ENCODE results near the gene NRXN3.
"Not testable (repeated sequence)": the region's sequence is repeated elsewhere in the genome, so short reads cannot be mapped to it uniquely, and the experiment has no call there.

The NRXN3 gene

DNA sequence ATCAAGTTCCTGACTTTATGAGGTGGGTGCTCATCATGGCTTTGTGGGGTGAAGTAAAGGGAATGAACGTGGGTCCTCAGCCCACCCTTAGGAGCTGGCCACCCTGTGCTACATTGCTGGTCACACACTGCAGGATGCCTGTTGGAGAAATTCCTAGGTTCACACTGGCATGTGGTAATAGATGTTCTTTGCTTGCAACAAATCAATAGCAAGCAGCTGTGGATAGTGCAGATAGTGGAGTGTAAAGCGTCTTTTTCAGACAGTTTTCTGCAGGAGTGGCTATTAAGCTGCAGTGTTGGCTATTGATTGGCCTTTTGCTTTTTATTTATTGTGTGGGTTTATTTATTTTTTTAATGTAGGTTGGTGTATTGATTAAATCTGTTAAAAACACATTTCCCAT lies 822.7 kb downstream of the NRXN3 start:
- no peak for DNase-seq (ENCODE audit: low read depth in 3 of 3)

DNA sequence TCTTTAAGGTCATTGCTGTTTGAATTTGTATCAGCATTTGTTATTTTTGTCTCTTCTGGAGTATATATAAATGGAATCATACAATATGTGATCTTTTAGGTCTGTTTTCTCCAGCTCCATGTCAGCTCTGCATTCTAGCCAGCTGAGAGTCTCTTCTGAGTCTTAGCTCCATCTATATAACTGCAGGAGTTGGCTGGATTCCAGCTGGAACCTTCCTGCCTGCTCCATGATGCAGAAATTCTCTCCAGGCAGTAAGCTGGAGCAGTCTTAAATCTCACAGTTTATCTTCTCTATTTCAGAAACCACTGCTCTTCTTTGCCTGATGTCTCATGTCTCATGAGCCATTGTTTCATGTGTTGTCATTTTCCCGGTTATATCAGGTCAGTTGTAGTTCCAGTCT lies 827.6 kb downstream of the NRXN3 start:
- no peak for DNase-seq (ENCODE audit: low read depth in 3 of 3)

DNA sequence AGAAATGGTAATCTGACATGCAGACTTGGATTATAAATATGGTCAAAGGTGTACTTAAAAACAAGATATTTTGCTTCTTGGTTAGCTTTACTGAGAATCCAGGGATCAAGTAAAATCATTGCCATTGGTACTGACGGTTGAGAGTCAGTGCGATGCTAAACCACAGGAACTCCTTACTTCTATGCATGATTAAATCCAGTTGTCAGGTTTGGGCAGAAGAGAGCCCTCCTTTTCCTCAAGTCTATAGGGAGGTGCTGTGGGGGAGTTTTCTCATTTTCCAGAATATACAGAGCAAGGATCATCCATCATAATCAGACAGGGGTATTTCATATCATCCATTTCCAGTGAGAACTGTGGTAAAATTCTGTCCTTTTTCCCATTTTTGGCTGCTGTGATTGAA lies 839.1 kb downstream of the NRXN3 start:
- DNase-seq (ENCODE audit: low read depth in 3 of 3): no peak

DNA sequence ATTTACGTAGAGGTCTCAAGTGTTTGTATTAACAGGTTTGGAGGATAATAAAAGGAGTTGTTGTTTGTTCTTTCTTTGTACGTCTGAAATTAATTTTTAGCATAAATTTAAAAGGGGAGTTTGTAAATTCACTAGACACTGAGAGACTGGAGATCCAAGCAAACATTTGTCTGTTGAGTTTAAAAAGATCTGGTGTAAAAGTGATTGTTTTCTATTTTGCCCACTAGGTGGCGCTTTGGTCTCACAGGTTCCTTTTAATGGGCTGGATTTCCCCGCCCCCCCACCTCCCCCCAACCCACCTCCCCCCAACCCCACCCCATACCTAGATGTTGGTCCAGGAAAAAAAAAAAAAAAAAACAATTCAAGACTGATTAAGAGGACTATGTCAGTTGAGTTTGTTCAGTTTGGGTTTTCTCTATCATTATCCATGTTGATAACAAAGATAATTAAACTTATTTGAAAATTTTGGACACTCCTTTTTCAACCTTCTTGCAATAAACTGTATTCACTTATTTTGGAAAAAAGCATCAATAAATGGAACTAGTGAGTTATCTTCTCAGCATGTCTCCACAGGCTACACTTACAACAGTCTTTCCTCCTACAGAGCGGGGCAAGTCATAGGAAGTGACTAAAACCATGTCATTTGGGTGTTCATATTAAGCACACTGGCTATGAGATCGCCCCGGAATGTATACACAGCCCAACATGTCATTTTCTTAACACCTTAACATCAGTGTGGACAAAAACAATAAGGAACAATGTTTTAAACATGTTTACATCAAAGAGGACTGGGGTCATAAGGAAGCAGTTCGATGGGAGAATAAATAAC lies 841.1 kb downstream of the NRXN3 start:
- DNase-seq (ENCODE audit: low read depth in 3 of 3): no peak

DNA sequence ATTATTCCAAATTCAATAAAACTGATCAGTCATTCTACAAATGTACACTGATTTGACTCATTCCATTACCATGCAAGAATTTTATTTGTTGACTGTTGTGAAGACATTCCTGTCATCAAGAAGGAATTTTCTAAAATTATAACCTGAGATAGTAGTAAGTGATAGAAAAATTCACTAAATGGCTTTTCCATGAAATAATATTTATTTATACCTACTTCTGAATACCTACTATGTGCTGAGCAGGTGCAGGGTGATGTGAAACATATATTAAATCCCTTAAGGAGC lies 841.7 kb downstream of the NRXN3 start:
- DNase-seq (ENCODE audit: low read depth in 3 of 3): no peak

DNA sequence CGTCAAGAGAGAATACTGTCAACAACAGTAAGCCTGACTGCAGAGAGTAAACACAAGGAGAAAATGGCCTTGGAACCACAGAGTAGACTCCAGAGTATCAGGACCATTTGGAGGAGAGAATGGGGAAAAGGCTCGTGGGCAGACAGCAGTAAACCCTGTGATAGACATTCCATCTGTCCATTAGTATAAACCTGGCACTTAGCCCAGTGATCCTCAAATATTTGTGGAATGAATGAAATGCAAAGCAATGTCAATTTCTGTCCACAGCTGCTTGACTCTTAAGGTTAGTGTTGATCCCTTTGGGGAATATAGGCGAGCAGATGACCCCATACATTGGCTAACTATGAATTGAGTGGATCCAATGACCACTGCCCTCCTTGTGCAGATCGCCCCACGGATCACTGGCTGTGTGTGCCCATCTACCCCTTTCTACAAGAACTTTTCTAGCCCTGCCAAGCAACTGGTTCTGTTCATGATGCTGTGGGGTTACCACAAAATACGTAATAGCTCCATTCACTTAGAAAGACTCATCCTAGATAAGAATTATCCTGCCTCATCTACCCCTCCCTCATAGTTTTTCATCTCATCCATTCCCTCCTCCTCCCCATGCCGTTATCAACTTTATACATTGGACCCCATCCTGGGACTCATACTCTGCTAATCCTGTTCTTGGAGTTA lies 846.8 kb downstream of the NRXN3 start:
- no peak for DNase-seq (ENCODE audit: low read depth in 3 of 3)

DNA sequence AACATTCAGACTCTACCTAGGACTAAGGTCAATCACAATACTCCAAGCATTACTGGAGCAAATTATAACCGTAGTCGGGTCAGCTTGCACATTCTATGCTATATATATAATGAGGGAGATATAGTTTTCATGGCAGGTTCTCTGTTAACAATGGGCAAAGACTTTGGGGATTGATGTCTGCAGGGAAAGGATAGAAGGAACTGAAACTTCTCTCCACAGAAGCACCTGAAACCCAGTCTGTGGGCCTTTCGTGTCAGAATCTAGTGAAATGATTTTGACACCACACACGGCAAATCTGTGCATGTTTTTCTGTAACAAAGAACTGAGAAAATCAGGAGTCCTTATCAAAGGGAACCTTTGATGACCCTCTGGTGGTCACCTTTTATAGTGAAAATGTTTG lies 847.4 kb downstream of the NRXN3 start:
- DNase-seq (ENCODE audit: low read depth in 3 of 3): no peak

DNA sequence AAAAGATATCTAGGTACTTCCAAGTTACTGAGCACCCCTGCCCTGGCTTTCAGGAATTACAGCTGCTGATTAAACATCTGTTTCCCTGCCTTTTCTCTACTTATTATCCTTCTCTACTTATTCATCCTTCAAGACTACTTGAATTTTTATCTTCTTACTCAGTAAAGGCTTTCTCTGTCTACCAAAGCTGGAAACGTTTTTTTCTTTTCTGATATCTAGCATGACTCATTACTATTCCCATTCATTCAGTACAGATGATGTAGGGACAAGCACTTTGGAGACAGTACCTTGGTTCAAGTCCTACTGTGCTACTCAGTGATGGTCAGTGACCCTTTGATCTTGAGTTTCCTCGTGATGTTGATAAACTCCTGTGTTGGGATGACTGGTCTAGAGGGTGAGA lies 848.7 kb downstream of the NRXN3 start:
- DNase-seq (ENCODE audit: low read depth in 3 of 3): no peak

DNA sequence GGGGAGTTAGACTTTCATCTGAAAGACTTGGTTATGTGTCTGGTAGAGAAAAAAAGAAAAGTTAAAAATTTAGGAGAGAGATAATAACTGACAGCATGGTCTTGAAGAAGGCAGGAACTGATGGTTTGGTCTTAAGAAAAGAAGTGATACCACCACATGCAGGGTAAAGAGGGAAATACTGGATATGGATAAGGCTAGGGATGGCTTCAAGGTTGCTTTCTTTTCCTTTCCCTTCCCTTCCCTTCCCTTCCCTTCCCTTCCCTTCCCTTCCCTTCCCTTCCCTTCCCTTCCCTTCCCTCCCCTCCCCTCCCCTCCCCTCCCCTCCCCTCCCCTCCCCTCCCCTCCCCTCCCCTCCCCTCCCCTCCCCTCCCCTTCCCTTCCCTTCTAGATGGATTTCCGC lies 849.7 kb downstream of the NRXN3 start:
- DNase-seq (ENCODE audit: low read depth in 3 of 3): not testable (repeated sequence)

DNA sequence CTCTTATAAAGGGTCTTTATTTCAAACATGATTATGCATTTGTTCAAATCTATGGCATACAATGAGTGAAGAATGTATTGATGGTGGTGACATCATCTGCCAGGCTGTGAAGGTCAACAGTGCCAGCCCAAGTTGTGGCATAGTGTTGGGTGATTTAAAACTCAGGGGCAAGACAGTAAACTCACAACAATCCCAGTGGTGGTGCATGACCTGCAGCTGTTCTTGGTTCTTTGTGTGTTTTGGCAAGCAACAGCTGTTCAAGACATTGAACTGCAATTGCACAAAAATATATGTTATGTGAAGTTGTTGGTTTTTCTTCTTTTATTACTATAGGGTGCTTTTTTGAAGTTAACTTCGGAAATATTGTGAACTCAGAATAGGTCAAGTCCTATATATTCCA lies 851.6 kb downstream of the NRXN3 start:
- DNase-seq (ENCODE audit: low read depth in 3 of 3): no peak

DNA sequence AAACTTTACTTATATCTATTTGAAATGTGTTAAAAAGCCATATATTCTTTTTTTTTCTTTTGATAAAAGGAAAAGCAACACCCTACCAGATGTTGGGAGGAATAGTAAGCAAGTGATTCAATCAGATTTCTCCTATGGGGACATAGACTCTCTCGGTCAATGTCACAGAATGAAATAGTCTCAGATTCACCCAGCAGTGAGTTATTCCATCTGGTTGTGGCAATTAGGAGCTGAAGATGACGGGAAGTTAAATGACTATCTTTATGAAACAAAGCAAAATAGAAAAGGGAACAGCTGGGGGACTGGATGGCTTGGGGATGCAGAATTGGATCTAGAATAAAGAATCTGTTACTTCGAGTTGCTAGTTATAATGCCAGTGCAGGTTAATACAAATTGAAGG lies 857.0 kb downstream of the NRXN3 start:
- no peak for DNase-seq (ENCODE audit: low read depth in 3 of 3)

DNA sequence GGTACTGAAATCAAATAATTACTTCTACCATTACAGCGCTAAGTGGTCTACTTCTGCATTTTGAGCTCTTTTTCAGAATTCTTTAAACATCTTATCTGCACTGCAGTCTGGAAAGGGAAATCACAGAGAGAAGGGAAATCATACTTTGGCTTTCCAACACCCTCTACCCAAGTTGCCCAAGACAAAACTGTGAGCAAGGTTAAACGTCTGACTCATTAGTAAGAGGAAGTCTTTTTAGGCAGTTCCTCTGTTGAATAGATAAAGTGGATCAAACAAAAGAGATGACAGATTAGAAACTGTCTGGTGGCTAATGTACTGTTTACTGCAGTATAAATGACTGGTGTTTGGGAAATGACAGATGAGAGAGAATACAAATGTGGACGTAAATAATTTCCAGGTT lies 858.1 kb downstream of the NRXN3 start:
- DNase-seq (ENCODE audit: low read depth in 3 of 3): no peak

DNA sequence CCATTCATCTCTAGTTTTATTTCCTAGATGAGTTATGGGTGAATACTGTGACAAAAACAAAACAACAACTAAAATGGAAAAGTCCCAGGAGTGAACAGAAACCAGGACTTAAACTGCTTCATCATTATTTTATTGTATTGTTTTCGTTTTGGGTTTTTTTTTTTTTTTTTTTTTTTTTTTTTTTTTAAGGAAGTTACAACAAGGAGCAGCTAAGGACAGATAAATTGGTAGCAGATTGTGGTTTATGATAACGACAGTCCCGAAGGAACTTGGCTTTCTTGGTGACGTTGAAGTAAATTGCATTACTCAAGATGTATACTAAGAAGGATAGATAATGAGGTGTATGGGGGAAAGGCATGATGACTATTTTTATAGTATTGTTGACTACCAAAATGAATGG lies 866.3 kb downstream of the NRXN3 start:
- DNase-seq (ENCODE audit: low read depth in 3 of 3): no peak

DNA sequence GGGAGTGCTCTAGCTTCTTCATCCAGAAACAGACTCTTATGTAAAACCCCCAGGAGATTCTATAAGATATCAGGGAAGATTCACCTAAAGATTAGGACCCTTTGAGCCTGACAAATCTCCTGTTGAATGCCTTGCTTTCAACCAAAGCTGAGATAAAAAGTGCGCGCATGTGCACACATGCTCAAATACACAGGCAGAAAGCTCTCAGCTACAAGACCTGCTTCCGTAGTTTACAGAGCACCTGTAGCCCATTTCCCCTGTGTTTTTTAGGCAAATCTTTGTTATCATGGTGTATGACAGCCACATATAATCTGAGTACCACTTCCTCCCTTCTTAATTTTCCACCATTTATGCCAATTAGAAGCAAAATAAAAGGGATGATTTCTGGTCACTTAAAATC lies 866.9 kb downstream of the NRXN3 start:
- no peak for DNase-seq (ENCODE audit: low read depth in 3 of 3)

DNA sequence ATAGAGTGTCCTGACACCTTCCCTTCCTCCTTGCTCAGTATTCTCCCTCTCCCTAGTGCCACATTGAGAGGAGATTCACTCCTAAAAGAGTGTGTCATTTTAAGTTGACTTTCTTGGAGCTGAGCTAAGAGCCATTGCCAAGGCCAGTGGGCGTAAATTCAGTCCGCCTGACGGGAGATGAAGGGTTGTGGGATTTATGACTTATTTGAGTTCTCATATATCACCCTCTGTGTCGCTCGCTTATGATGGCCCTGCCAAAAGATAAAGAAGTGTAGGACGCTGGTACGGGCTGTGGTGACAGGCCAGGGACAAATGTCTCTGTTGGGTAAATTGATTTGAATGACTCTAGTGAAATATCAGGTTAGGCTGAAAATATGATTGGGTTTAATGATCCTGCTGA lies 867.4 kb downstream of the NRXN3 start:
- DNase-seq (ENCODE audit: low read depth in 3 of 3): no peak

DNA sequence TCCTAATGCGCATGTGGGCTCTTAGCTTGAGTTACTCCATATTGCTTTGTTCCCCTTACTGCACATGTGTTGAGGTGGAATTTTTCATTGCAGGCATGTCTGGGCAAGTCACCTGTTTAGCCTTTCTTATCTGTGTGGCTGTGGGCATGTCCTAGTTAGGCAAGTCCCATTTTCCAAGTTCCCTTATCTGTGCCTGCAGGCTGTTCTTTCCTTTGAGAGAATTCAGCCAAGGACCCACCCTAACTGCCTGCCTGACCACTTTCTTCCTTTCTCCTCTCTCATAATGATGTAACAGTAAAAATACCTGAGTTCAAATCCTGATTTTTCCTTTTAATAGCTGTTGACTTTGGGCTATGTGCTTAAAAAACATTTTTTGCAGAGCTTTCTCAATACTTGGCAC lies 870.6 kb downstream of the NRXN3 start:
- no peak for DNase-seq (ENCODE audit: low read depth in 3 of 3)

DNA sequence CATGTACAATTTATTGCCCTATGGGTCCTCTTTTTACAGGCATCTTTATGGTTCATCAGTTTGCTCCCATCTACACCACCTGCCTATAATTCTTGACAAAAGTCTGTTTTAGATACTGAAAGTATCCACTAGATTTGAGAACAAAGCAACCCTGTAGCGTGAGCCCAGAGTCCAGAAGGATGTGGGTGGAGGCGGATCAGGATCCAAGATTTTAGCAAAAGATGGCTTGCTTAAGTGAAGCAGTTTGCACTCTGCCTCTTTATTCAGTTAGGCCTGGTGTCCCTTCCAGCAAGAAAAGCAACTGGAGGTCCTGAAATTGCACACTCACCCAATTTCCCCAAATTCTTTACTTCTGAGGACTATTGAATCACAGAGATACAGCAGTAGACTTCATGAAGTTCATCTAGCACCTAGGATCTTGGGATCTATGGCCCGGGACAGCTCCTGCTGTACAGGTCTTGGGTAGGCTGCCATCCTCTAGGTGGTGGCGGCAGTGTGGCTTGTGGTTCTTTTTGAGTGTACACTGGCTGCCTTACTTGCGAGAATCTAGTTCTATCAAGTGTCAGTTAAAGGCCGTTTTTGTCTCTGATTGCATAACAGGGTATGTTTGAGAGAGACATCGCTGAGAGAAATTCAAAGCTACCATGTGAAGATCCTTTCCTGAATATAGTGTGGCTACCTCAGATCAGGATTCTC lies 873.2 kb downstream of the NRXN3 start:
- DNase-seq (ENCODE audit: low read depth in 3 of 3): no peak

DNA sequence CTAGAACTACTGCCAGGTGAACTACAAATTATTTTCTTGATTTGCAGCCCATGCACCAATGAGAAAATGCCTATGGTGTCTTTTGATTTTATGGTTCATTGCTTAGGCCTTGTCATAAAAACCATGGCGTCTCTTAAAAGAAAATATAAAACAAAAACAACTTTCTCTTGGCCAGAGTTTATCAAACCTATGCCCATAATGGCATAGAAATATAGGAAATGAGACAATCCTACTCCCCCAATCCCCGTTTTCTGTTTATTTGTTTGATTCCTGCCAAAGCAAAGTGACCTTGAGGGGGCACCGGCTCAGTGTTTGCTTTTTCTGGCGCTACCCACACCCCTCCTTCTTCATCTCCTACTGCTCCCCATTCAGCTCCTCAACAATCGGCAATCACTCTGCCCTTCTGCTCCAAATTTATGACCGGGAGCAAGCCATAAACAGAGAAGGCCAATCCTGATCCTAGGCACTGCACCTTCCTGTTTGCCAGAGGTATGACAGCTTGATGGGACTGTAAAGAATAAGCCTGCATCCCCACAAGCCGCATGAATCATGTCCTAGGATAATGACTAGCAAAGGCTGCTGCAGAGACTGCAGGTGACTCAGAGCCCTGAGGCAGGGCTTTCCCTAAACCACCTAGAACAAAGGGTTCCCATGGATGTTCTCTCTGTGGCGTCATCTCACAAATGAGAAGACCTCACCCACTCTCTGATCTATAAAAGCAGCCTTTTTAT lies 874.9 kb downstream of the NRXN3 start:
- no peak for DNase-seq (ENCODE audit: low read depth in 3 of 3)

DNA sequence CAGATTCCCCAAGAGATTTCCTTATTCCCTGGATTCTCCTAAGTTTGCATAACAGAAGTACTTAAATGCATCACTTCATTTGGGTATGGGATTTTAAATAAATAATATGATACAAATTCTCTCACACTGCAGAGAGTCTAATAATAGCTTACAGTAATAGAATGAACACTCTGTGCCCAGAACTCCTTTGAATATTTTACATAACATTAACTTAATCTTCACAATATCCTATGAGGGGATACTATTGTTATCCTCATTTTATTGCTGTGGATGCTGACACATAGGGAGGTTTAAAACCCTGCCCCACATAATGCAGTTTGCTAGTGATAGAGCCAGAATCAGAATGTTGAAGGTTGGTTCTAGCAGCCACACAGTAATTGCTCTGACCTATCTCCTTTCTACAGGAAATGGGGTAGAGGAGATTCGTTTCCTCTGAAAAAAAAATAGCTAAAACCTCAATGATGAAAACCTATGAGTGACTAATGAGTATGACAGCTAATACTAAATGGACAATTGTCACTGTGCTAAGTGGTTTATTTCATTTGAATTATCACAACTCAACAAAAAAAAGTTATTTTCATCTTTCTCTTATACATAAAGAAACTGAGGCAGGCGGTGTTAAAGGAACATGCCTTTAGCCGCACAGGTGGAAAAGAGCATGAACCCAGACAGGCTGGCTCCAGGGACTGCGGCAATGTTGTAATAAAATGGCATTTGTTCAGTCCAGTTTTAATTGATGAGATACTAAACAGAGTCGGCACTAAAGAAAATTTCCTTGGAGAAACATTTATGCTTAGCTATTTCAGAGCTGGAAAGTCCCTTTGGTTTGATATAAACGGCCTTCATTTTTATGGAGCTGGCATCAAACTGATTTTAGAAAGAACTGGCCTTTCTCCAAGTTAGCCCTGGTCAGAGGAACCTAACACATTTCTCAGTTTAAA lies 880.9 kb downstream of the NRXN3 start:
- DNase-seq (ENCODE audit: low read depth in 3 of 3): no peak

DNA sequence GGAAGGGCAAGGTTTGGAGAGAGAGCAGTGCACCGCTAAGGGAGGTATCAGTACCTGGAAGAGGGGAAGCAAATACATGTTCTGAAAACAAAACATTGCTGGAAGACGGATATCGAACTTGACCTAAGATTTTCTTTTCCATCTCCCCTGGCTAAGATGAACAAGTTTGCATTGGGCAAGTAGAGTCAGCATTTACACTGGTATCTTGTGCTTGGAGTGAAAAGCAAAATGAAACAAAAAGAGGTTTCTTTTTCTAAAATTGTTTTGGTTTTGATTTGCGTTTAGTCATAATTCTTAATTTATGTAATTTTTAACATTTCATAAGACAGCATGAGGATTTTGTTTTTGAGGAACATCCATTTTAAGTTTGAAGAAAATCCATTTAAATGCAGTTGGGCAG lies 881.6 kb downstream of the NRXN3 start:
- no peak for DNase-seq (ENCODE audit: low read depth in 3 of 3)

DNA sequence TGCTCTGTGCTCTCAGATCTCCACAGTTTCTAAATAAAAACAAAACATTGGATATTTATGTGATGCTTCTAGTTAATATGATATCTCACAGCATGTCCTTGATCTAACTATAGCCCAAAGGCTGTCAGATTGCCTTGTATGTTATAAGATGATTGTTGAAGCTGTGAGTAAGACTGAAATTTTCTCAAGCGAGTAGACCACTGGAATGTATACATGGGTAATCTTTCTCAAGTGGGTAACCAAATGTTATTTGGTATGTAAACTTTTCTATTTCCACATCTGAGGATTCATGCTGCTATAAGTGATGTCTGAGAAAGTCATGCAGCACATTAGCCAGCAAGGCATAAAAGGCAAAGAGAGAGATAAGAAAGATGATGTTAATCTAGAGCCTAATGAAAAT lies 886.7 kb downstream of the NRXN3 start:
- no peak for DNase-seq (ENCODE audit: low read depth in 3 of 3)
